ENCODE data around the gene CDH23.

Gene CDH23

DNA sequence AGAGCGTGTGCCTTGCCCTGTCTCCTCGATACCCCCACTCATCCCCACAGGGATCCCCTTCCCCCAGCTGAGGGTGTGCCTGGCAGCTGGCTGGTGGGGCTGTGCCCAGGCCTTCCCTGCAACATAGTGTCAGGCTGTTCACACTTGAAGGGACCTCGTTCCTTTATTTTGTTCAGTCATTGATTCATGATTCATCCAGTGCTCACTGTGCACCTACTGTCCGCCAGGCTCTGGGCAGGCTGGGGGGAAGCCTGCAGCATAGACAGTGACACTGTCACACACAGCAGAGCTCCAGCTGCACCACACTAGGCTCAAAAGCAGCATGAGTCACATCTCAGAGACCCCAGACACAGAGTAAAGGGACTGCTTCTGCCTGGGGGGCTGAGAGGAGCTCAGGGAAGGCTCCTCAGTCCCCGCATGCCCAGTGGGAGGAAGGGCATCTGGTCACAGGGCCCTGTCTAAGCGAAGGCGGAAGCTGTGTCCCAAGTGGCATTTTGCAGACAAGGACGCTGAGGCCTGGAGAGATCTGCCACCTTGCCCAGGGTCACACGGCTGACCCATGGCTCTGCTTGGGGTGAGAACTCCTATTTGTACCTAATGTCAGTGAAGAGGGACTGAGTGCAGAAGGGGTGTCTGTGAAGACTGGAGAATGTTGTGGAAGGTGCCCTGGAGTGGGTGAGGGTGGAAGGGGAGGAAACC is 27.9 kb downstream of the CDH23 start:
- no peak for DNase-seq

DNA sequence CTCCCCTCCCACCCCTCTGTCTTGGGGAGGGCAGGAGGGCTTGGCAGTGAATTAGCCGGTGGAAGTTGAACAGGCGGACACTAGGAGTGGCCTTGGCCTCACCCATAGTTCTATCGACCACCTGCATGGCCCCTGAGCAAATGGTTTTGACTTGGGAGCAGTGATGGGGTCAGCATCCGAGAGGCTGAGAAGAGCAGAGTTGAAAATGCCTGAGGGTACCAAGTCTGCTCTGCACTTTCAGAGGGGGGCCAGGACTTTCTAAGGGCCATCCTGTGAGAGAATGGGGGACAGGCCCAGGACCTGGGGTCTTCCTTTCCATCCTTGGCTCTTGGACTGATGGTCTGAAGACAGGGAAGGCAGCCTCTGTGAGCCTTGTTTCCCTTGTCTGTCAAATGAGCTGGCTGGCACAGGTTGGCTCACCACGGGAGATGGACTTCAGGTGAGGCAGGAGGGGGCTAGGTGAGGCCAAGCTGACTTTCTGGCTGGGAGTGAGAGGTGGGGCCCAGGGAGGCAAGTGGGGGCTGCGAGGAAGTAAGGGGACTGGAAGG is 29.4 kb downstream of the CDH23 start:
- no peak for DNase-seq

DNA sequence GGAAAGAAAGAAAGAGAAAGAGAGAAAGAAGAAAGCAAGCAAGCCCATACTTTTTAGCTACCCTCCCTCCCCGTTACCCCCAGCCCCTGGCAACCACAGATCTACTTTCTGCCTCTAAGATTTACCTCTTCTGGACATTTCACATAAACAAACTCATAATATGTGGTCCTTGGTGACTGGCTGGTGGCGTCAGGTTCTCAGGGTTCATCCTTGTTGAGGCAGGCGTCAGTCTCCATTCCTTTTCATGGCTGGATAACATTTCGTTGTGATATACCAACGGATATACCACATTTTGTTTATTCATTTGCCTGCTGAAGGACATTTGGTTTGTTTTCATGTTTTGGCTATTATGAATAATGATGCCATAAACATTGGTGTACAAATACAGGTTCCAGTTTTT is 30.5 kb downstream of the CDH23 start:
- DNase-seq = no peak

DNA sequence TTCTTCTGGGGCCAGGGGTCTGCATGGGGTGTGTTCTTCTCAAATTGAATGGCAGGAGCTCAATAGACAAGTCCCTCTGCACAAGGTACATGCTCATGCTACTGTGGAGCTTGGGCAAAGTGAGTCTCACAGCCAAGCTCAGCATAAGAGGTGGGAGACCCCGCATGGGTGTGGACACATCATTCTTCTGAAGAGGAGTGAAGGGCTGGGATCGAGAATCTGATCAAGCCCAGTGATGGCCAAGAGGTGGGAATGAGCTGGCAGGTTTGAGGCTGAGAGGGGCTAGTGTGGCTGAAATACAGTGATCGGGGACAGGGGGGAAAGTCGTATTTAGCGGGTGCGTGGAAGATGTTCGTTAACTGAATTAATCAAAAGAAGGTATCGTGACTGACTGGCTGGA is 32.6 kb downstream of the CDH23 start:
- DNase-seq = no peak

DNA sequence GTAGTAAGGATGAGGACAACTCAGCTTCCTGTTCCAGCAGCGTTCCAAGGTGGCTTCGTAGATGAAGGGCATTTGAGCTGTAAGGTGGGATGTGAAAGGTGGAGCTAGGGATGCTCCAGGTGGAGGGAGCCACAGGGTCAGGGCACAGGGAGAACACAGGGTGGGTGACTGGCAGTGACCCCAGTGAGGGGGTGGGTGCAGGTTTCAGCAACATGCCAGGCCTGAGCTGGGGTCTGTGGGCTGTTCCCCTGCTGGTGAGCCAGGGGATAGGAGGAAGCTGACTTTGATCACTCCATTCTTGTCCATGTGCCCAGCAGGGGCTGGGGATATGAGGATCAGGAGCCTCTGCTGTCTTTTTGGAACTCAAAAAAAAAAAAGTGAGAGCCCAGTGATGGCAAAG is 33.2 kb downstream of the CDH23 start:
- DNase-seq = no peak

DNA sequence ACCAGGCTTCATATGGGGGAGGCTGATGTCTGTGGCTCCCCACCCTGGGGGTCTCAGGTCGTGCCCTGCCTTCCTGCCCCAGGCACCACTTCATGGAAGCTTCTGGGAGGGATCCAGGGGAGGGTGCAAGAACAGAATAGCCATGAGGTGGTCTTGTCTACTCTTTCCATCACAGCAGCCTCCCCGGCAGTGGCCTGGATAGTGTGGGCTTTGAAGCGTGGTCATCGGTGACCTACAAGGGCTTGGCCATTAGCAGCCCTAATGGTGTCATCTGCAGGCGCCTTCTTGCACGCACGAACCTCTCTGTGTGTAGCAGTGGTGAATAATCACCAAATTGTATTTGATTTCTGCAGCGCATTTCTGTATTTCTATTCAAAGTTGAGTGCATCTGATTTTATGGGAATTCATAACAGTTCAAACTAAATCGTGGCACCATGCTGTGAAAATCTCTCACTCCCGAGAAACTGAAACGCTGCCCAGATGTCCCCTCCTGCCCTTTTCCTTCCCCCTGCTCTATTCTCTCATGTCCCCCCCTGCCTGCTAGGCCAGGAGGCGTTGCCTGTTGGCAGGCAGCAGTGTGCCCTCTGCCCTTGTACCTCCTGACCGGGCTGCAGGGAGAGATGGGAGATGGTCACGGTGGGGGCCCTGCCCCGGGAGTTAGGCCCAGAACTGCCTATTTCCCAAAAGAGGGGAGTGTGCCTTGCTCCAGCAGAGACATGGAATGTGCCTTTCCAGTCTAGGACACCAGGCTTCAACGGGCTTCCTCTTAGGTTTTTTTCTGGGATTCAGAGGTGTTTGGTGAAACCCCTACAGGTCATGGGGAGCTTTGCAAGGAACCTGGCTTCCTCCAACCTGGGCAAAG is 34.8 kb downstream of the CDH23 start:
- DNase-seq = no peak

DNA sequence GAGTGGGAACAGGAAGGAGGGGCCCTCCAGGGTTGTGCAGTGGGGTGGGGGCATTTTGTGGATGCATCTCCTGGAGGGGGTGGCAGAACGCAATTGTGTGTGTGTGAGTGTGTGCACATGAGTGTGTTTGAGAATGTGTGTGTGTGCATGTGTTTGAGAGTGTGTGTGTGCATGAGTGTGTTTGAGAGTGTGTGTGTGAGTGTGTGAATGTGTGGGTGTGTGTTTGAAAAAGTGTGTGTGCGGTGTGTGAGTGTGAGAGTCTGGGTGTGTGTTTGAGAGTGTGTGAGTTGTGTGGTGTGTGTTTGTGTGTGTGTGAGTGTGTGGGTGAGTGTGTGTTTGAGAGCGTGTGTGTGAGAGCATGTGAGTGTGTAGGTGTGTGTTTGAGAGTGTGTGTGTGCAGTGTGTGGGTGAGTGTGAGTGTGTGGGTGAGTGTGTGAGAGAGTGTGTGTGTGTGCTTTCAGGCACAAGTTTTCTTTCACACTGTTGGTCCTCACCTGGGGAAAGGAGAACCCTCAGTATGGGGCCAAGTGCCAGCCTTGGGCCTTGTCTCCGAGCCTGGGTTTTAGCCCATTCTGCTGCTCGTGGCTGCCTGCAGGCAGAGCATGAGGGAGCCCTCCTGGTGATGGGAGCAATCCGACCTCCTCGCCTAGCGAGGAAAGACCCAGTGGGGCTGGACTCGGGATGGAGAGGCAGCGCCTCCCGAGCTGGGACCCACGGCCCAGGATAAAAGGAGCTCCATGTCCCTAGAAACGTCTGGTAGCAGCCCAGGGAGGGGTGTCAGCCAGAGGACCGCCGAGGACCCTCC is 35.6 kb downstream of the CDH23 start:
- DNase-seq = no peak

DNA sequence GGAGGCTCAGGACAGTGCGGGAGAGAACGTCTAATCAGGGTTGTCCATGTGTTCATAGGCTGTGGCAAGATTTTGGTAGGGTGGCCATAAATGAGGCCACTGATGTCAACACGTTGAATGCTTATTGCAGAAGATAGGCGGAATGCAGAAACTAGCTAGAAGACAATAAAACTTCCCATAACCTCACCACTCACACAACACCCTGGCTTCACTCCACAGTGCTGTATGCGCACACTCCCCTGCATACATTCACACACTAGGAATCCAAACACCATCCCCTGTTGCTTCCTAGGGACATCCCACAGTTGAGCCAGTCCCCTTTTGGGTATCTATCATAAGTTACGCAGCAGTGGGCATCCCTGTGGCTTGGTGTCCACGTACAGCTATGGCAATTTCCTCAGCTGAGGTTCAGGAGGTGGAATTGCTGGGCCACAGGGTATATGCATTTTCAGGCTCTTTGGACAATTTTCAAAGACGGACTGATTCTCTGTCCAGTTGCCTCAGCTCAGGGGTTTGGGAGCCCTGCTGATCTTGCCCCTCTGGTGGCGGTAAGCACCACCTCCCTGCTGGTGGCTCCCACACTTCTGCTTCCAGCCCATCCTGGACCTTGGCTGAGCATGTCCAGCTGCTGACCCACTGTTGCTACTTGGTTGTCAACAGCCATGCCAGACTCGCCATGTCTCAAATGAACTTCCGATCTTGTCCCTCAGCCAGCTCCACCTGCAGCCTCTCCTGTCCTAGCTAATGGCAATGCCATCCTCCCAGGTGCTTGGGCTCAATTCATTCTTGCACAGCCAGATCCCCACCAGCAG is 36.4 kb downstream of the CDH23 start:
- no peak for DNase-seq

DNA sequence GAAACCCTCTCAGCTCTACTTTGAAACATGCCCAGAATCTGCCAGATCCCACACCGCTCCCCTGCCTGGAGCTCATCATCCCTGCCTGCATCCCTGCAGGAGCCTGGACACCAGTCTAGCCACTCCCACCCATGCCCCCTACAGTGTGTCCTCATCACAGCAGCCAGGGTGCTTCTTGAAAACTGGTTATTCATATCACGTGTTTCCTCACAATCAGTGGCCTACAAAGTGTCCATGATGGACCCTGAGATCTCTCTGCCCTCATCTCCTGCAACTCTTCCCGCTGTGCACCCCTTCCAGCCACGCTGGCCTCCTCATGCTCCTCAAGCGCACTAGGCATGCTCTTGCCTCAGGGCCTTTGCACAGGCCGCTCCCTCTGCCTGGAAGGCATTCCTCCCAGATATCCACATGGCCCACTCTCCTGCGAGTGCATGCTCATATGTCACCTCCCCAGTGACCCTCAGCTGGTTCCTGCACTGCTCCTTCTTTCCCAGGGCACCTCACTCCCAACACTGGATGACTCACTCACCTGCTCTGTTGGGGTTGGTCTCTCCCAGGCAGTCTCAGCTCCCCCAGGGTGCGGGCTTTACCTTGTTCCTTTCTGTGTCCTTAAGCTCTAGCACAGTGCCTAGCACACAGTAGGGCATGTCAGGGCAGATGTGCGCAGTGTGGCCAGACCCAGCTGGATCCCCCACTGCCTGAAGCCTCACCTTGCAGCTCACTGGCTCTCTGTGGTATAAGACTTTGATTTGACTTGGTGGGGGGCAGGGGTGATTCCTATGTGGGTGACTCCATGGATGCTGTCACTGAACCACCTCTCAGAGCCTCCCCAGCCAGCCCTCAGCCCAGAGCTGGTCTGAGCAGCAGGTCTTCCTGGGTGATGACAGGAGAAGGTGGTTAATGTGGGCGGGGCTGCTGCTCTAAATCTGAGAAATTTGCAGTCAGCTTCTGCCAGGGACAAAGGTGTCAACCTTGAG is 37.3 kb downstream of the CDH23 start:
- no peak for DNase-seq

DNA sequence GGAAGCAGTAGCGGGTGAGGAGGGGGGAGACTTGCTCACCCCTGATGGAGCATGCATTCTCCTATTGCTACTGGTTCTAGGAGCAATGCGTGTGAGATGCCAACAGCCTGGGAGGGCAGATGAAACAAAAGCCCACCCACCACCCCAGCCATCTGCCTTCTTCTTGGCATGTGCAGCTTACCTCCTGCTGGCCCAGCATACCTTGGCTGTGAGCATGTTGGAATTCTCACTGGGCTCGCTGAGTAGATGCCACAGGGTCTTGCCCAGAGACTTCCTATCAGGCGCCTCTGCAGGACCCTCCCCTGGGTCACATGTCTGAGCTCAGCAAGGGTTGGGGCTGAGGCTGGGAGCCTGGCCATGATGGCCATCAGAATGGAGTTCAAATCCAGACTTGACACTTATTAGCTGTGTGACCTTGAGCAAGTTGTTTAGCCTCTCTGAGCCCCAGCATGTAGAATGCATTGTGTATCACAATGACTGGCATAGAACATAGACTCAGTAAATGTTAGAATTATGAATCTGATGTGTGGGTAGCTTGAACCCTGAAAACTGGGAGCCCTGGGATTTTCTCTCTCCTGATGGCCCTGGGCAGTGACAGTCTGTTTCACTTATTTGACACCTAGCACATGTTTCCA is 38.2 kb downstream of the CDH23 start:
- DNase-seq = no peak

DNA sequence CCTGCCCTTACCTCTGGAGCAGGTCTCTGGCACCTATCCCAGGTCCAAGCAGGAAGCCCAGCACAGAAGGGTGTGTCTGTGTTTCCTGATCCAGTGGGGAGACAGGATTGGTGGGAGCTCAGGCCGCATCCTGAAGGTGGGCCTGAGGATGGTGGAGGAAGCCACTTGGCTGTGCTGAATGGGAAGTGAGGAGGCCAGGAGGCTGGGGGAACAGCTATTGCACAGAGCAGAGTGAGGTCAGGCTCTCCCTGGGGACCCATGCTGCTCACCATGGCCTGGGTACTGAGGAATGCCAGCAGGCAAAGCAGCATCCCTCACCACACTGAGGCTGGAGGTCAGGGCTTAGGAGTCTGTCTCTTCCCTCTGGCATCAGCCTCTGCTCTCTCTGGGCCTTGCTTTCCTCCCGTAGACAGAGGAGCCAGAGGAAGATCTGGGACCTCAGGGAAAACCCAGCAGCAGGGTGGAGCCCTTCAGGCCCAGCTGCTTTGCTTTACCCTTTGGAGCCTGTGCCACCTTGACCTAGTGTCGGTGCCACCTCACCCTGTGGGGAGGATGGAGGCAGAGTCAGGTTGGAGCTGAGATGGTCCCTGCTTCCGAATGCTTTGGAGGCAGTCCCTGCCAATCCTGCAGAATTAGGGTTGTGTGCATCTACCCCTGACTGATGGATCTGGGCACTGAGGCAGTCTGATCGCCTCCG is 39.0 kb downstream of the CDH23 start:
- no peak for DNase-seq

DNA sequence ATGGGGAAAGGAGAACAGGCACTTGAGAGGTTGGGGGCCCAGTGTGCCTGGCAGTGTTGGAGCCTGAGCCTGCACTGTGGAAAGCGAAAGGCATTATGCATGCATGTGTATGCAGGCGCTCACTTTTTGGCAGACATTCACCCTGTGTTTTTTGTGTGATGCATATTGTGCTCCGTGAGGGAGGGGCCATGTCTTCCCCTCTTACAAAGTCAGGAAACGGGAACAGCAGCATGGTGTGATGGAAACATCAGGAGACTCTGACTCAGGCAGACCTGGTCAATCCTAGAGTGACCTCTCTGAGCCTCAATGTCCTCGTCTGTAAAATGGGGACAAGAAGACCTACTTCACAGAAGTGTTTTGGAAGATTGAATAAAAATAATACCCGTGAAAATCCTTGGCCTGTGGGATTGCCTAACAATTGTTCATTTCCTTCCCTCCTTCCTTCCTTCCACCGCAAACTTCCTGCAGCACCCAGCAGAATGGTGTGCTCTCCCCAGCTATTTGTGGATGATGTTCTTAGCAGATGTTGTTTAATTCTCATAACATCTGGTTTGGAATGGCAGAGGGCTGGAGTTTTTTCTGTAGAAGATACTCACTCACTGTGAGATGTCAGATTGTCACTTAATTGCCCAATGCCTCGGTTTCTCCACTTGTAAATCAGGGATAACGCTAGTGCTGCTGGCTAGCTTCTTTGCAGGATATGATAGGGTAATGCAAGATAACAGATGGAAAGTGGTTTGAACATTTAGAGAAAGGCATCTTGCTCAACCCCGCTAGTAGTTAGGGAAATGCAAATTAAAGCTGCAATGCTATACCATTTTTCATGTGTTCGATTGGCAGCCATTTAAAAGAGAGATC is 39.8 kb downstream of the CDH23 start:
- no peak for DNase-seq

DNA sequence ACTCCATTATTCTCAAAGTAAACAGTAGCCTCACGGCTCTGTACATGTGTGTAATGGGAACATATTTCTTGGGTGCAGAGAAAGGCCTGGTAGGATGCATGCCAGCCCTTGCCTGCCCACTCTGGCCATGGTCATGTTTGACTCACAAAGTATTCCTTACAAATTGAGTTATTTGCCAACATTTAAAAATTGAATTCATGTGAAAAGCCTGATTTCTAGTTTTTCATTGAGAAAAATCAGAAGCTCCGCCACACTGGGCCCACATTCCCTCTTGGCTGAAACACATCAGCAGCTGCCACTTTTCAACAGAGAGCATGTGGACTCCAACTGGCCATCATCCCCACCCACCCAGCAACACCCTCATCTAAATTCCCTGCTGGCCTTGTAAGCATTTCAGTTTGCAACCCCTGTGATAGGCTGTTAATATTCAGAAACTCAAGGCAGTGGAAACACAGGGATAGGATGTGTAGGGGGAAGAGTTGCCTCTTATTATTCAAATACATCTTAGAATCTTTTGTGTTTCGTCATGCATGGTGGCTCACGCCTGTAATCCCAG is 40.9 kb downstream of the CDH23 start:
- no peak for DNase-seq

DNA sequence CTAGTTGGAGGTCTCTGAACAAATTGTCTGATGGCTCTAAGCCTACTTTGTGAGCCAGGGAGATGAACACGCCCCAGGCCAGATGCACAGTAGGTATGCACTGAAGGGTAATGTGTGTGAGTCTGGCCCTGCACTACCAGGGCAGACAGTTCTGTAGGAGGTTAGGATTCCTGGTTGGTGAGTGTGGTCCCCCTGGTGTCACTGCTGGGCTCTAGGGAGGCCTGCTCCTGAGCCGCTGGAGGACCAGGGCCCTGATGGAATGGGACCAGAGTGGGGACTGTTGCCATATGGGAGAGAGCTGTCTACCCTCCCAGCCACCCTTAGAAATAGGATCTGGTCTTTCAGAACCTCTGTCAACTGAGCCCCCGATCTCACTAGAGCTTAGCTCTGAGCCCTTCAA is 42.0 kb downstream of the CDH23 start:
- no peak for DNase-seq

DNA sequence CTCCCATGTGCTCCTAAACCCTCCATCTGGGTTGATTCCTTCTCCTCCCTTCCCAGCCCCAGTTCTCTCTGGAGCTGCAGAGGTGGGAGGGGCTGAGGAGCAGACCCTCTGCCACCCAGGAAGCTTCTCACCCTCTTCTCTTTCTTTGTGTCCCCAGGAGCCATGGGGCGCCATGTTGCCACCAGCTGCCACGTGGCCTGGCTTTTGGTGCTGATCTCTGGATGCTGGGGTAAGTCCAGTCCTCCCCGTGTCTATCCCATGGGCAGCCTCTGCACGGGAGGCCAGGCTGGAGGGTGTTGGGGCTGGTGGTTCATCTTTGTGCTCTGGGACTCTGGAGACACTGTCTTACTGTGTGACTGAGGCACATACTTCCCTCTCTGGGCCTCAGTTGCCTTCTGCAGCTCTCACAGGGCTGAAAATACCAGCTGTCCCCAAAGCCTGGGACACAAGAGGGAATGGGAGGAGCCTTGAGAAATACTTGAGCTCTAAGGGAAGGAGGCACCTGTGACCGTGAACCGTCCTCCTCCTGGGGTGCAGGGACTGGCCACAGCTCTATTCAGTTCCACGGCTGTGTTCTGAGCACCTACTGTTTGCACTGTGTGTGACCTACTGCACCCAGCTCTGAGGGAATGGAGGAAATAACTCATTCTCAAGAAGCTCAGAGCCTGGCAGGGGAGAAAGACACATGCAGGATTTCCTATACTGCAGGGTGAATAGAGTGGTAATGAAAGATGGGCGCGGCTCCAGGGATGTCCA is 43.1 kb downstream of the CDH23 start:
- DNase-seq = no peak

DNA sequence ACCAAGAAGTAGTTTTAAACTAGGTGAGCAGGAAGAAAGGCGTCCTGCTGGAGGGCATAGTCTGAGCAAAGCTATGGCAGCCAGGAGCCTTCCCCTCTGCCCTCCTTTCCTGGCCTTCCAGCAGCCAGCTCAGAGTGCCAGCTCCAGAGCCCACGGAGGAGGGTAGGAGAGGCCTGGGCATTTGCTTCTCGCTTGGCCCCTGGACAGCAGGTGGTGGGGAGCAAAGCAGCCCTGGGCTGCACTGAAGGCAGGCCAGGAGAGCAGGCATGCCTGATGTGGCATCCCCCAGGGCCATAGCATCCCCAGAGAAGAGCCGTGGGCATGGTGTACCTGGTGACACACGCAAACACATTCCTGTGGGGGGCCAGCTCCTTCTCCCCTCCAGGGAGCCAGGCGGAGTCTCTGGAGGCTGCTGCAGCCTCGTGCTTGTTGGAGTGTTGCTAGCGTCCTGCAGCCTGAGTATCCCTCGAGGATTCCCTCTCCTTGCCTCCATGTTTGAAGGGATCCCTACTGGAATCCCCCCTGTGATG is 43.9 kb downstream of the CDH23 start:
- DNase-seq = no peak

DNA sequence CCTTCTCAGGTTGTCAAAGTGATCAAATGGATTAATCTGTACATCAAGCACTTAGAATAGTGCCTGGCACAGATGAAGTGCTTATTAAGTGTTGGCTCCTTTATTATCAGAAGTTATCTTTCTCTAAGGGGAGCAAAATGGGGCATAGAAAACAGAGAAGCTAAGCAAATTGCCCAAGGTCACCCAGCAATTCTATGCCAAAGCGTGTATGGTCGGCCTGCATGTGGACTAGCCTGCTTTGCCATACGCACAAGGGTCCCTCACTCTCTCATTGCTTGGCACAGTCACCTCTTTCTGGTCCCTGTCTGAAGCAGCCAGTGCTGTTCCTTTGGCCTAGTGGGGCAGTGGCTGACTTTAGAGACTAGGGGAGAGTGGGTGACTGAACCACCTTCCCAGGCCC is 45.3 kb downstream of the CDH23 start:
- DNase-seq = no peak

All from SHP77 (cell line).